NCI-H1105 (cell line): ENCODE results near the gene PXK.

Source experiments
- DNase-seq: peaks from one replicate; lab custom pipeline; 2025; lab: John Stamatoyannopoulos, UW

Gene PXK

DNA sequence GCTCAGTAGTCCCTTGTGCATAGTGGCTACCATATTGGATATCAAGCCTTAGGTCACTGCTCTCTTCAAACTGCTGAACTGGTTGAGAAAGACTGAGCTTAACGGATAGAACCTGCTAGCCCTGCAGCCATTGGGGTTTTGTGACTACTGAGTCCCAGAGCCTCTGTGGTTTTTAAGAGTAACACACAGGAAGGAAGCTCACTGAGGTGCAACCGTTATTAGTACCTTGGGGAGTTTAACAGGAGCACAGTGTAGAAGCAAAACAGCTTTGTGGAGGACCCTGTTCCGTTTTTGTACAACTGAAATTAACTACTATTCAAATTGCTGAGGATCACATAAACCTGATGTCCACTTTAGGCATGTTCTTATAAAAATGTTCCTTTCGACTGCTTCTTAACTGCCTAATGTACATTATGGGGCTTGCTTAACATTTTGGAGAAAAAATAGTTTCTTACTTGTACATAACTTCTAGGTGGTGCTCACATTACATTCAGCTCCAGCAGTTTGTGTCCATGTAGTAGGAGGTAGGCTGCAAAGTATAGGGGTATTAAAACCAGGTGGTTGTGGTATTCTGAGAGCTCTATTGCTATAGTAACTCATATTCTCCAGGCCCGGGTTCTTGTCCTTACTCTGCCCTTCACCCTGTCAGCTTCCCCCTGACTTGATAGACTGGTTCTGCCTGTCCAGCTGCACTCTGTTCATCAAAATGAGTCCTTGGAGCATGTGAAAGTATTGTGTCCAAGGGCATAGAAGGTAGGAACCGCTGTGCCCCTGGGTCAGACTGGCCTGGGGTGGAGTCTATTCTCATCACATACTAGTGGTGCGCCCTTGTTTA is 17.3 kb downstream of the PXK start:
- DNase-seq: no peak

GRCh38 chr3:58350627-58351013 is 17.9 kb downstream of the PXK start:
- DNase-seq: no peak

GRCh38 chr3:58351920-58352319 is 19.2 kb downstream of the PXK start:
- no peak for DNase-seq

GRCh38 chr3:58352626-58353025 is 19.9 kb downstream of the PXK start:
- no peak for DNase-seq

DNA sequence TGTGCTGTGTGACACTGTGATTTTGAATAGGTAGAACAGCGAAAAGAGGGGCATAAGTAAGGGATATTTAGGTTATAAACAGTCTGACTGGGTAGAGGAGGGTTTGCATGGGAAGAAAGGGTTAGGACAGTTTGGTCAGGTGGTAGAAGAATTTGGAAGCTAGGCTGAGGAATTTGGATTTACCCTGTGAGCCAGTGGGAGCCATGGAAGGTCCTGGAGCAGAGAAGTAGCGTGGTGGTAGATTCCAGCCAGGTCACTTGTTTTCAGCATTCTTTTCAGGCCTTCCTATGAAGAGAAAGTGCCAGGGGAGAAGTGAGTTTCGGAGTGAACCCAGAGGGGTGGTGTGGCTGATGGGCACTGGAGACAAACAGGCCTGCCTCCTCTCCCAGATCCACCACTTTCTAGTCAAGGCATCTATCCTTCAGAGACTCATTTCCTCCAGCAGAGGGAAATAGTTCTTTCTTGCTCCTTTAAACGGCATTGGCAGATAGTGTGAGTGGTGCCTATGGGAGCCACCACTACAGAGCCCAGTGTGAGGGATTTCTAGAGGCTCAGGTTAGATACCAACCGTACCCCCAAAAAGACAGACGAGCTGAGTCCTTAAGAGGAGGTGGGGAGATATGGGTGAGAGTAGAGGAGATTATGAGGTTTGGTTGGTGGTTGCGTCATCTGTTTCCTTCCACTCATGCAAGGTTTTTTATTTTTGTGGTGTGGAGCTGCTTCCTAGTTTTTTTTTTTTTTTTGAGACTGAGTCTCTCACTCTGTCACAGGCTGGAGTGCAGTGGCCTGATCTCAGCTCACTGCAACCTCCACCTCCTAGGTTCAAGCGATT is 21.2 kb downstream of the PXK start:
- no peak for DNase-seq

- no peak for DNase-seq
Measured at GRCh38 chr3:58355179-58355578, 22.5 kb downstream of the PXK start.

- no peak for DNase-seq
Measured at GRCh38 chr3:58356054-58356453, 23.4 kb downstream of the PXK start.

DNA sequence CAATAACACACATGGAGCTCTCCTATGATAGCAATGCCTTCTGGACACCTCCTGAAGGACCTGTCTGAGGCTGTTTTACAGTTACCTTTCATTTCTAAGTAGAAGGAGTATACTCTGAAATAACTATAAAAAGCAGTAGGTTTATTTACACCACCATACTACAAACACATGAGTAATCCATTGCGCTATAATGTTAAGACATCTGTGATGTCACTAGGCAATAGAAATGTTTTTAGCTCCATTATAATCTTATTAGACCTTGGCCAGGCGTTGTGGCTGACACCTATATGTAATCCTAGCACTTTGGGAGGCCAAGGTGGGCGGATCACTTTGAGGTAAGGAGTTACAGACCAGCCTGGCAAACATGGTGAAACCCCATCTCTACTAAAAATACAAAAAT is 24.7 kb downstream of the PXK start:
- DNase-seq: no peak

DNA sequence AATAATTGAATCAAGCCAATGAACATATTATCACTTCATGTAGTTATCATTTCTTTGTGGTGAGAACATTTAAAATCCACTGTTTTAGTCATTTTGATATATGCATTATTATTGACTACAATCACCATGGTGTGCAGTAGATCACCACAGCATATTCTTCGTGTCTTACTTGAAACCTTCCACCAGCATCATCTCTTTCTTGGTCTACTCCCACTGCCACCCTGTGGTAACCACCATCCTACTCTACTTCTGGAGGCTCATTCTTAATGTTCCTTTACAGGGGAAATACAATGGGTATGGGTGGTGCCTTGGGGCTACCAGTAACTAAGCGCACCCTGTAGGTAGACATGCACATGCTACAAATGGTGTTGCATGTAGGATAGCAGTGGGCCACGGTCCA is 25.4 kb downstream of the PXK start:
- DNase-seq: no peak

DNA sequence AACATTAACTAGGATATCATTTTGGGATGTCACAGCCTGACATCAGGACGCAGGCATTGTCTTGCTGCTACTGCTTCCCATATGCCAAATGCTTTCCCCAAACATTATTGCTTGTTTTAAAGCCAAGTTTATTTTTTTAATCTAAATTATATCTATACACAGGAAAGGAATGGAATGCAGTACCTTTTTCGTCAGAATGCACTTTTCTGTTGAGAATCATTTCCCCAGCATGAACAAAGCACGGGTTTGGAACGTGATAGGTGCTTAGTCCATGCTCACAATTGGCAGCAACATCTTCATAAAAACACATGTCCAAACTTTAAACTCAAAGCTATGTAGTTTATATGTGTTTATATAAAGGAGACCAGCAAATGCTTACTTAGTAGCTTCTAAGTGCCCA is 26.1 kb downstream of the PXK start:
- DNase-seq: no peak

GRCh38 chr3:58359621-58360020 is 26.9 kb downstream of the PXK start:
- no peak for DNase-seq

- DNase-seq: no peak
Measured at GRCh38 chr3:58361866-58362265, 29.2 kb downstream of the PXK start.

DNA sequence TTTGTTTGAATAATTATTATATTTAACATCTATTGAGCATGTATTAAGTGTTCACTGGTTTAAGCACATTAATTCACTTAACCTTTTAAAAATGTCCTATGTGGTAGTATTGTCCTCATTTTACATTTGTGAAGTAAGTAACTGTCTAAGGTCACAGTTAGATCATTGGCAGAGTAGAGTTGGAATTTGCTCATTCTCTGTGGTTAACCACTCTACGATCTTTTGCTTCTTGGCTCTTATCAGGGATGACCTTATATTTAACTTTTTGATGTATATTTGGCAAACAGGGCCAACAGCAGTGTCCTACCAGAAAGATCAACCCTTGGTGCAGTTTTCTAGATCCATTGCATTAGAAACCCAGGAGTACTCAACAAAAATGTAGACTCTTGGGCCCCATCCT is 34.0 kb downstream of the PXK start:
- DNase-seq: no peak

GRCh38 chr3:58369038-58369437 is 36.3 kb downstream of the PXK start:
- no peak for DNase-seq

- no peak for DNase-seq
Measured at GRCh38 chr3:58369876-58370275, 37.2 kb downstream of the PXK start.

DNA sequence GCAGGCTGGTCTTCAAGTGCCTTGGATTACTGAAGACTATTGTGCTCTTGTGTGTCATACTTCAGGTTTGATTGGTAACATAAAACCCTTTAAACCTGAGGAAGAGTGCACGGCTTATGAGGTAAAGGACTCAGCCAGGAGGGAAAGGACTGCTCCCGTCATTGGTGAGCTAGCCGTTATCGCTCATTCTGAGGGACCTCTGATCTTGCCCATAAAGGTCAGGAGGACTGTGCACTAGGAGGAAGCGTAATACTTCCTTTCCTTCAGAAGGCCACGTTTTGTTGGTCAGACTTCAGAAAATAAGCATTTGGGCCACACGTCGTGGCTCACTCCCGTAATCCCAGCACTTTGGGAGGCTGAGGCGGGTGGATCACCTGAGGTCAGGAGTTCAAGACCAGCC is 37.7 kb downstream of the PXK start:
- no peak for DNase-seq

DNA sequence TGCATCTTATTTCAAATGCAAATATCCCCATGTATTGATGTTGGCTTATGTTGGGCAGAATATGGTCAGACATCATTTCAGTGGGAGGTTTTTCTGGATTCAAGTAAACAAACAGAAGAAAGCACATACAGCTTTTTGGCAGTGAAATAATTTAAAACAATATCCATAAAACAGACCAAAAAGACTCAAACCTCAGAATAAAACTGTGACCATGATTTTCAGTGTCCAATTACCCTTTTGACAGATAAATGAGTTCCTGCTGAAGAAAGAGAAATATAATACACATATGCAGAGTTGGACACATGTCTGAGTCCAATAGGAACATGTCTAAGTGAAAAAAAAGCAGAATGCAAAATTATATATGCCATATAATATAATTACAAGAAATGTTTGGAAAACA is 39.1 kb downstream of the PXK start:
- DNase-seq: no peak

DNA sequence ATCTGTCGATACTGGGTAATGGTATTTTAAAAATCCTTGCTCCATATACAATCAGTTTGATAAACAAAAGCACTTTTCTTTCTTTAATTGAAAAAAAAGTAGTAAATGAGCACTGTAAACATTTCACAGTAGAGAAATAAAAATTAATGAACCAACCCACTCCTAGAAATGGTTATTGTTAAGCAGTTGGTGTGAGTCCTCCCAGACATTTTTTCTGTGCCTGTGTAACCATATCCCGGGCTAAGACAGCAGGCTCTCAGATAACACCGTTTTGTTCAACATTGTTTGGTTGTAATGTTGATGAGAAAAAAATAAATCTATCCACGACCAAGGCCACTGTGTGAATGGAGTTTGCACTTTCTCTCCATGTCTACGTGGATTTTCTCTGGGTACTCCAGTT is 42.6 kb downstream of the PXK start:
- no peak for DNase-seq

DNA sequence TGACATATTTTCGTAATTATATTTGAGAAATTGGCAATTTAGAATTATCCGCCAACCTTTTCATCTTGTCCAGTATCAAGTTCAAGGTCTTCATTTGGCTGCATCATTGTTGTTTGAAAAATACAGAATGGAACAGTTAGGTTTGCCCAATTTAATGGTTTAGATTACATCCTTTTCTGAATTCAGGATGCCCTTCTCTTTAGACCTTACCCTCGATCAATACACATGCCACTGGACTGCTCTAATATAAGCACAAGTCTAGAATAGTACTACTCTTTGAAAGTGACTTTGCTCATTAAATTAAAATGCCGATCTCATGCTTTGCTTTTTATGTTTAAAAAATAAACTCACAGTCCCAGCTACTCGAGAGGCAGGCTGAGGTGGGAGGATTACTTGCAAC is 44.5 kb downstream of the PXK start:
- no peak for DNase-seq

- no peak for DNase-seq
Measured at GRCh38 chr3:58377750-58378149, 45.1 kb downstream of the PXK start.

DNA sequence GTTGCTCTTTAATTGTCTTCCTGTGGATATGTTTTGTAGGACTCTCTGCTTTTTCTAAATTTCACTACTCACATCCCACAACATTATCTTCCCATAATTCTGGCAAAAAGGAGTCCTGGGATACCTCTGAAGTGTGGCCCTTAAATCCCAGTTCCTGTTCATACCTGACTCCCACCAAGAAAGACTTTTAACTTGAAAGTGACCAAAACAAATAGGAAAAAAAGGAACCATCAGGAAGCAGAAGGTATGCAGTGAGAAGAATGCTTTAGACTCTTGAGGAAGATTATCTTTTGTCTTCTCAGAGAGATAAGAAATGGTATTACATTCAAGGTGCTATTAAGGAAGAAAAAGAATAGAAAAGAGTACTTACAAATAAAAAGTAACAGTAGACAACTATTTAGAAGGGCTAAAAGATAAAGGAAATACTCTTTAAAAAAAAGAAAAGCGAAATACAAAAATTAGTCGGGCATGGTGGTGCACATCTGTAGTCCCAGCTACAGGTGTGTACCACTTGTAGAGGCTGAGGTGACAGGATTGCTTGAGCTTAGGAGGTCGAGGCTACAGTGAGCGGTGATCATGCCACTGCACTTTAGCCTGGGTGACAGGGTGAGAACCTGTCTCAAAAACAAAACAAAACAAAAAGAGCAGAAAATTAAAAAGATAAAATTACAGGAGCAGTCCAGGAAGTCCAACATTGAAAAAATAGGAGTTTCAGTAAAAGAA is 46.8 kb downstream of the PXK start:
- no peak for DNase-seq

GRCh38 chr3:58383476-58383875 is 50.8 kb downstream of the PXK start:
- no peak for DNase-seq

GRCh38 chr3:58383904-58384303 is 51.2 kb downstream of the PXK start:
- DNase-seq: no peak
